GM18519 (cell line): ENCODE data around the gene DDR1.
"Not testable (repeated sequence)": the region's sequence is repeated elsewhere in the genome, so short reads cannot be mapped to it uniquely, and the experiment has no call there.

Experiments used
- ATAC-seq: cut with Tn5 transposase; IDR thresholded peaks from one replicate; pipeline ENCODE4 v1.9.1; 2021; ENCODE audit warnings: mild to moderate bottlenecking, moderate library complexity; ENCODE audit not compliant: unreplicated experiment, low FRiP score

The DDR1 gene

DNA sequence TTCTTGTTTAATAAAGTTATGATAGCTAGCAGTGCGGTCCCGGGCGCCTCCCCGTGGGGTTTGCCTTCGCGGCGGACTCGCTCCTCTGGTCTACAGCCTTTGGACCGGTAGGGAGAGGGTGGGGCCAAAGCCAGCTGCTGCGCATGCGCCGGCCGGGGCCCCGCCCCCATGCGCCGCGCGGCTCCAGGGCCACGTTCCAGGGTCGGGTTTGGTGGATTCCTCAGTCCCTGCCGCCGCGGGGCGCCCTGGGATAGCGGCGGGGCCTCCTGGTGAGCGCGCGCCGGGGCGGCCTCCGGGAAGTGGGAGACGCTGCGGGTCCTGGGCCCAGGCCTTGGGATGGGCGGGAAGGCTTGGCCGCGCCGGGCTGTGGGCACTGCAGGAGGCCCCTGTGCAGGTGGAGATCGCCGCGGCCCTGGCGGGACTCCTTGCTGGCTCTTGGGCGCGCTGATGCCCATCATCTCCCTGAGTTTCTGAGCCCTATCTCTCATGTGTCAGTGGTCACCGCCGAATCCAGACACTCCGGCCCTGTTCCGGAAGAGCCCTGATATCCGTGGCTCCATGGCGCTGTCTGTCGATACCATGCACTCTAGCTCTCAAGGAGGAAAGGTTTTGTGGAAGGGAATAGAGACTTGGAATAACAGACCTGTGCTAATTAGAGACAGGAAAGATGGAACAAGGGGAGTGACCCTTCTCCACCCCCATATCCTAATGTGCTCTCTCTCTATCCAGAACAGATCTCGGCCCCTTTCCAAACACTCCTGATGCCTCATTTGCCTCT, 29.9 kb downstream of the DDR1 start, which contains the start of gene VARS2:
VARS2 (plus strand) TSS at position 163 of the 778 bp plus-strand sequence; CDS start at position 762, 599 bp downstream.
- peak; percentile 72 for ATAC-seq

DNA sequence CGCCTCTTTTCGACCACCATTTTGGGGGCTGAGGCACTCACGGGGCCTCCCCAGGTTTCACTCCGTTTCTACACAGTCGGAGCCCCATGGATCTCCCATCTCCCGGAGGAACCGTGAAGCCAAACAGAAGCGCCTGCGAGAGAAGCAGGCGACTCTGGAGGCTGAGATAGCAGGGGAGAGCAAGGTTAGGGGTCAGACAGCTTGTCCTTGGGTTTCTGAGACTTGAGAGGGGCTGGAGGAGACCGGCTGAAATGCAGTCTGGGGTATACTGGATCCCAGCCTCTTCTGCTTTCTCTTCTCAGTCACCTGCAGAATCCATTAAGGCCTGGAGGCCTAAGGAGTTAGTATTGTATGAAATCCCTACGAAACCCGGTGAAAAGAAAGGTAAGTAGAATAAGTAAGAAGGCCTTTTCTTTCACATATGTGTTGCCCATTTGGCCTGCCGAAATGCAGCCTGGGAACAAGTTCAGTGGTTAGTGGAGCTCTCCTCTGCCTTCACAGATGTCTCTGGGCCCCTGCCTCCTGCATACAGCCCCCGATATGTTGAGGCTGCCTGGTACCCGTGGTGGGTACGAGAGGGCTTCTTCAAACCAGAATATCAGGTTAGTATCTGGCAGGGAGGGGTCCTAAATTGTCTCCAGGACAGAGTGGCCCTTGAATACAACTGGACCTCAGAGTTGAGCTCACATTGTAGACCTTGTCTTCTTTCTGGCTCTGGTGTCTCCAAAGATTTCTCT, 30.7 kb downstream of the DDR1 start:
- no peak for ATAC-seq

DNA sequence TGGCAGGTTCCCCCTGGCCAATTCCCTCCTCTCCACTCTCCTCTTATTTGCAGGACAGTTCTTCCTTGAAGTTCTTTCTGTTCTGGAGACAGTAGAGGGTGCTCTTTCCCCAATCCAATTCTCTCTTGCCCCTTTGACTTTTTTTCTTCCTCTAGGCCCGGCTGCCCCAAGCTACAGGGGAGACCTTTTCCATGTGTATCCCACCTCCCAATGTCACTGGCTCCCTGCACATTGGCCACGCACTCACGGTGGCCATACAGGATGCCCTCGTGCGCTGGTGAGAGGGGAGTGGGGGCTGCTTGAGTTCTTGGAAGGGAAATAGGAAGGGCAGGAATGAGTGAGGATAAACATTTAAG, 31.2 kb downstream of the DDR1 start:
- ATAC-seq: no peak

DNA sequence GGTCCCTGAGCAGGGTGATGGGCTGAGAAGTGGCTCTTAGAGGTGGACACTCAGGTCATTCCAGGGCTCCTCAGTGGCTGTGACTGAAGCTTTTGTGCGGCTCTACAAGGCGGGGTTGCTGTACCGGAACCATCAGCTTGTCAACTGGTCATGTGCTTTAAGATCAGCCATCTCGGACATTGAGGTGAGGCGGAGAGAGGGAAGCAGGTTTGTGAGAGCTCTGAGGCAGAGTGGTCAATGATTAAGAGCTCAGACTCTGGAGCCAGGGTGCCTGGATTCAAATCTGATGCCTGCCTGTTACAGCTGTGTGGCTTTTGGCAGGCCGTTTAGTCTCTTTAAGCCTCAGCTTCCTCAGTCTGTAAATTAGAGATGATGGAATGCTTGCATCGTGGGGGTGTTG, 32.7 kb downstream of the DDR1 start:
- no peak for ATAC-seq

DNA sequence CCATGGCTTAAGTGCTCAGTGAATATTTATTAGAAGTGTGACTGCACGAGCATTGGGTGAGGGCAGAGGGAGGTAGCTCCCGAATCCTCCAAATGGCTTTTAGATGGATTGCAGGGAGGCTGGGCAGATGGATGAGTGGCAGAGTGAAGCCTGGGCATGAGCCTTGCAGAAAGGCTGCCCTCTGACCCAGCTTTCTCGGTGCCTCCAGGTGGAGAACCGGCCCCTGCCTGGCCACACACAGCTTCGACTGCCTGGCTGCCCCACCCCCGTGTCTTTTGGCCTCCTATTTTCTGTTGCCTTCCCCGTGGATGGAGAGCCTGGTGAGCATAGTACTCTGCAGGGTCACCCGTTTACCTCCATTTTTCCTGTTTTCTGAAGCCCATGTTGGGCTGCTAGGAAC, 33.2 kb downstream of the DDR1 start:
- no peak for ATAC-seq

DNA sequence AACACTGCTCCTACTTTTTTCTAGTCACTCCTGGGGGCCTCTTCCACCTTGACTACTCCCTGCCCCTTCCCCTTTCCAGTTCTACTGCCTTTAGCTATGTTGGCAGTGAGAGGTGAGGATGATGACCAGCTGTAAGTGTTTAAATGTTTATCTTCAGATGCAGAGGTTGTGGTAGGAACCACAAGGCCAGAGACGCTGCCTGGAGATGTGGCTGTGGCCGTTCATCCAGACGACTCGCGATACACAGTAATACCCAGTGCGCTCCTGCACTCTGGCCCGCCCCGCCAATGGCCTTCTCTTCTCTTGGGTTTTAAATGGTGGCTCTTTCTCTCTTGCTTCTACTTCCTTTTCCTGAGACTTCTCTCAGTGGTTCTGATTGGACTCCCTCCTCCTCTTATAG, 34.4 kb downstream of the DDR1 start:
- no peak for ATAC-seq

DNA sequence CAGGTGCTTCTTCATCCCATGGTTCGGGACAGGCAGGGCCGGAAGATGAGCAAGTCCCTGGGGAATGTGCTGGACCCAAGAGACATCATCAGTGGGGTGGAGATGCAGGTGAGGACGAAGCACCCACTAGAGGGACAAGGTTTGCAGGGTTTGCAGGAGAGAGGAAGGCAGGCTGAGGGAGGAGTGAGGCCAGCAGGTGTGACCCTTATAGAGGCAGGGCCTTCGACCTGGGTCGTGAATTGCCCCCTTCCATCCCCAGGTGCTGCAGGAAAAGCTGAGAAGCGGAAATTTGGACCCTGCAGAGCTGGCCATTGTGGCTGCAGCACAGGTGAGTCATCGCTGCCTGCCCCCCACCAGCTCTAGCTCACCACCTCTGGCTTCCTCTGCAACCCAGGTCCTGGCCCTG, 38.1 kb downstream of the DDR1 start:
- ATAC-seq: no peak

DNA sequence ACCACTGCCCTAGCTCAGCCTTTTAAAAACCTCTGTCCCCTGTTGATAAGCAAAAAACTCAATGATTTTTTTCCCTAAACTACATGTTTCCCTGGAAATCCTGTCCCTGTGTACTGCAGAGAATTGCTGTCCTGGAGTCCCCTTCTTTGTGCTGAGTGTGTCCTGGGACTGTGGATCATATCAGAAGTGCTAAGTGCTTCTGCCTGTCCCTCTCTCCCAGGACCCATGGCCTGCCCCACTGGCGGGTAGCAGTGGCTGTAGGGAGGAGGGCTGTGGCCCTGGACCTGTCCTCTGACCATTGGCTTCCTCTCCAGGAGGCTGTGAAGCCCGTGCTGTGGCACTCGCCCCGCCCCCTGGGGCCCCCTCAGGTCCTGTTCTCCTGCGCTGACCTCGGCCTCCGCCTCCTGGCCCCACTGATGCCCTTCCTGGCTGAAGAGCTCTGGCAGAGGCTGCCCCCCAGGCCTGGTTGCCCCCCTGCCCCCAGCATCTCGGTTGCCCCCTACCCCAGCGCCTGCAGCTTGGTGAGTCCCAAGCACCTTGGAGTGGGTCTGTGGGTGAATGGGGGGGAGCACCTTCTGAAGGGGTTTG, 39.8 kb downstream of the DDR1 start:
- not testable (repeated sequence) for ATAC-seq

DNA sequence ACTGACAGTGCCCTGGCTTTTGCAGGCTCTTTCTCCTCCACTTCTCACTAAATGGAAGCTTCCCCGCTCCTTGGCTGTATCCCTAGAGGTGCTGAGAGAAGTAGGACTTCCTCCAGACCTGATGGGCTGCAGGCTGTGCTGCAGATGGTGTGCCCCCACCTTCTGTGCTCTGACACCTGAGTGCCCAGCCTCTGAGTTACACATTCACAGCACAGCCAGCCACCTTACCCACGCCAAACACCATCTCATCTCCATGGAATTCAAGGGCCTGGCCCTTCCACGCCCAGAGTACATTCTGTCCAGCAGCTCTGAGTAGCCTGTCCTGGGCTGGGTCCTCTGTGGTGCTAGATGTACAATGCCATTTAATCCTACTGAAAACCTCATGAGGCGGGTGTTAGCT, 42.3 kb downstream of the DDR1 start:
- no peak for ATAC-seq

DNA sequence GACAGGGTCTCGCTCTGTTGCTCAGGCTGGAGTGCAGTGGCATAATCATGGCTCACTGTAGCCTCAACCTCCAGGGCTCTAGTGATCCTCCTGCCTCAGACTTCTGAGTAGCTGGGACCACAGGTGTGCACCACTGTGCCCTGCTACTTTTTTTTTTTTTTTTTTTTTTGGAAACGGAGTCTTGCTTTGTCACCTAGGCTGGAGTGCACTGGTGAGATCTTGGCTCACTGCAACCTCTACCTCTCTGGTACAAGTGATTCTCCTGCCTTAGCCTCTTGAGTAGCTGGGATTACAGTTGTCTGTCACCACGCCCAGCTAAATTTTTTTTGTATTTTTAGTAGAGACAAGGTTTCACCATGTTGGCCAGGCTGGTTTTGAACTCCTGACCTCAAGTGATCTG, 42.8 kb downstream of the DDR1 start:
- not testable (repeated sequence) for ATAC-seq

DNA sequence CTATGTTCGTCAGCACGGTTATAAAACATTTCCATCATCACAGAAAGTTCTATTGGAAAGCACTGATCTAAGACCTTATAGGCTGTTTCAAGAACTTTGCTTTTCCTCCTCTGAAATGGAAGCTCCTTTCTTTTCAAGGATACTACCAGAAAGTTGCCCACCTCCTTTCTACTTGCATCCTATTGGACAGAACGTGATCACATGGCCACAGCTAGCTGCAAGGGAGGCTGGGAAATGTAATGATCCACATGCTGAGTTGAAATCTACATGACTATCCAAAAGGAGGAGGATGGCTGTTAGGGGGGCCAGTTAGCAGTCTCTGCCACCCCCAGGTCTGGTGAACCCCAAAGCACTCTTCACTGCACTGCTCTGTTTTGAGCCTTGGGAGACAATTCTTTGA, 44.4 kb downstream of the DDR1 start:
- ATAC-seq: no peak

DNA sequence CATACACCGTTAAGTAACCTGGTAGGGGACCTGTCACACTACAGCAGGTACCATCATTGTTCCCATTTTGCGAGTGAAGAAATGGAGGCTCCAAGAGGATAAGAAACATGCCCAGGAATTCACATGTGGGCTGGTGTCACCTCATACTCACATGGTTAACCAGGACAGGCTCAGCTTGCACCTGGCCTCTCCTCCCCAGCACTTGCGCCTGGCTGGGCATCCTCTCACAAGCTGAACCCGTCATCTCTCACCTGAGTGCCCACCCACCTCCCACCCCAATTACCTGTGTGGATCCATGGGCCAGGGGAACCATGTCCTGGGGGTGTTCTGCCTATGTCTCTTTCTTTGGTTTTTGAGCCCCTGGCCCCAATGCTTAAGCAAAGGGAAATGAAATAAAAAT, 46.2 kb downstream of the DDR1 start:
- no peak for ATAC-seq

DNA sequence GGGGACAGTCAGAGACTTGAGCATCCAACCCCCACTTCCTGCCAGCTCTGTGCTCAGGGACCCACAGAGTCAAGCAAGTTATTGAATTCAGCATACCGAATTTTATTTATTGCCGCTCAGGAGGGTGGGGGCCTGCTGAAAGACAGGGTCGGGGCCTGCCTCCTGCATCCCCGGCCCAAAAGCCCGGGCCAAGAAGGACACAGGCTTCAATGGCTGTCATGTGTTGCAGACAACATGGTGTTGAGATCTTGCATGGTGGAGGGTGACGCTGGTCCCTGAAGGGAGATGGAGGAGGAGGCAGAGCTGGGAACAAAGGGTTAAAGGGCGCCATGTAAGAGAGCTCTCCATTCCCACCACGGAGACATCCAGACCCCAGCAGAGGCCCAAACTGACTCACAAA, 47.0 kb downstream of the DDR1 start:
- no peak for ATAC-seq

DNA sequence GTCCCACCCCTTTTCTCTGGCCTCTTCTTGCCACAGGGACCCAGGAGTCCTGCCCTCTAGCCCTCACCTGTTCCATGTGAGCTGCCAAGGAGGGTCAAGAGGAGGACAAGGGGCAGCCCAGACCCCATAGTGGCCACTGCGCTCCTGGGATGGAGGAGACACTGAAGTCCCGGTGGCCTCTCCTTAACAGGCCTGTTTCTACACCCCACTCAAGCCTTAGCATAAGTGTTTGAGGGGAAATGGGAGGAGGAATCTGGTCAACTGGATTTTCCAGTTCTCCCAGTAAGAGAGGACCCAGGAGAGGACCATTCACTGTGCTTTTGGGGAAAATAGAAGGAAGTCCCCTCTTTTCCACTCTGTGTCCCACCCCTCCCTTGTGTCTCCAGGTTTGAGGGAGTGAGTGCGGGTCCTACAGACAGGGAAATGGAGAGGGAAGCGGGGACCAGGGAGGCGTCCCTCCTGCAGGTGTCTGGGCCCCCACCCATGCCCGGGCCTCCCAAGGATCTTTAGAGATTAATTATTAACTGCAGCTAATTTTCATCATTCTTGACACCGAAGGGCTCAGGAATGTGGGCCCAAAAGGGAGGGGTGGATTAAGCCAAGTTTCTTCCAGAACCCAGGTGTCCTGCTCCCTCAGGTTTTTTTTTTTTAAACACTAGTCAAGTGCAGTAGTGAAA, 47.8 kb downstream of the DDR1 start, which contains the start of gene SFTA2:
SFTA2 (minus strand) TSS at position 202 of the 677 bp plus-strand sequence; CDS start at position 128, 74 bp downstream.
- ATAC-seq: no peak

DNA sequence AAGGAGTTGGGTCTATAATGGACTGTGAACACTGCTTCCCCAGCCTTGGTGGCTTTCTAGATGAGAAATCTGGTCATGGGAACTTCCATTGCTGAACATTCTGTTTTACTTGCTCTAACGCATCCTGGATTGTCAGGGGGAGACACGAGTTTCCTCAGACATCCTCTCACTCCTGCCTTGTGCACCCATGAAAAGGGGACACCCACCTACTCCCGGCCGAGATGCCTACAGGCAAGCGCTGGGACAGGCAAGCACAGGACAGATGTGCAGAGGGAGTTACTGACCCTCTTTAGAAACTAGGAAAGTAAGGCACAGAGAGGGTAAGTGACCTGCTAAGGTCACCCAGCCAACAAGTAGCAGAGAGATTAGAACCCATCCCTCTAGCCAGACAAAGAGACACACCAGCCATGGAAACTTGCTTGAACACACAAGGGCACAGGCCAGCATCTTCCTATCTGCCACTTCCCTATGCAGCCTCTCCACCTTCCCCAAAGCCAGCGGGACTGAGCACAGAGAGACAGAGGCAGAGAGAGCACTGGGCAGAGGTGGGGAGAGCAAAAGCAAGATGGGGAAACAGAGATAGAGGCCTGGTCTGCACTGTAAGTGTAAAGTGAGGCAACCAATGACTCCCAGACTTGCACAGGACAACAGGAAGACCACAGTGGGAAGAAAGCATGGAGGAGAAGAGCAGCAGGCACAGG, 48.5 kb downstream of the DDR1 start:
- ATAC-seq: no peak

DNA sequence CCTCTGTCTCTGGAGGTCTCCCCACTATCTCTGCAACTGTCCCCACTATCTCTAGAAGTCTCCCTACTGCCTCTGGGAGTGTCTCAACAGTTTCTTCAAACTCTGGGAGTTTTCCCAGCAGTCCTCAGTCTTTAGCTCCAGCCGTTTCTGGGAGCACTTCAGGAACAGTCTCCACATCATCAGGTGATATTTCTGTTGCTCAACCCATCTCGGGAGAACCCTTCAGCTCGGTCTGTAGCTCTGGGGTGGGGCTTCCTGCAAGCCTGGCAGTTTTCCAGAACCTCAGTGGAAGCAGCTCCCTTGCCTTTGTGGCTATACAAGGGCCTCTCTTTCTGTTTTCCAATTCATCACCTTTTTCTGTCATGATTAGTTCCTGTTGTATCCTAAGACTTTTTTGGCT, 50.7 kb downstream of the DDR1 start:
- no peak for ATAC-seq

DNA sequence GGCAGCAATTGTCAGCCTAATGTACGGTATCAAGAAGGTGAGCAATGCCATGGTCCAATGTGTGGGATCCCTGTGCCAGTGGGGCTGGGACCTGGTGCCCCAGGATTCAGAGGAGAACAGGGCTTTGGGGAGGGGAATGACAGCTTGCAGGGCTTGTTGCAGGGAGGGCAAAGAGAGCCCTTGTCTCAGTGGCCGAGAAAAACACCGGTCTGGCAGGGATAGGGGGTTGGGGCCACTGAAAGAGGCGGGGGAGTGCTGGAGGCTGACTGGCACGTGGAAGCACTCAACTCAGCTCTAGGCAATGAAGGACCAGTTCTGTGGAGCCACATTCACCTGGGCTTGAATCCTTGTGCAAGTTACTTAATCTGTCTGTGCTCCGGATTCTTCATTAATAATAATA, 52.9 kb downstream of the DDR1 start:
- no peak for ATAC-seq

DNA sequence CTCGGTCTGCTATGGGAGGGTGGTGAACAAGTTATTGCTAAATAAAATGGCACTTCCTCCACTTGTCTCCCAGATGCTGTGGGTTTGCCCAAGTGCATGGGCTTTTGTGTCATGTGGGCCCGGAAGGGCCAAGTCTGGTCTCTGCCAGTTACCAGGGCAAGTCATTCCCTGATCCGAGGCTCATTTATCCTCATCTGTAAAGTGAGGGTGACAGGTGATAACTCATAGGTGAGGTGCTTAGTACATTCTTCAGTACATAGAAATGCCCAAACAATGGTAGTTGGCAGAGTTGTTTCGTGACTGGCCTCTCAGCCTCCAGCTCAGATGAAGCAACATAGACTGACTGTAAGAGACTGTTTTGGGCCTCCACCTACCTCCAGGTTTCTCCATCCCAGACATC, 54.4 kb downstream of the DDR1 start:
- ATAC-seq: no peak

DNA sequence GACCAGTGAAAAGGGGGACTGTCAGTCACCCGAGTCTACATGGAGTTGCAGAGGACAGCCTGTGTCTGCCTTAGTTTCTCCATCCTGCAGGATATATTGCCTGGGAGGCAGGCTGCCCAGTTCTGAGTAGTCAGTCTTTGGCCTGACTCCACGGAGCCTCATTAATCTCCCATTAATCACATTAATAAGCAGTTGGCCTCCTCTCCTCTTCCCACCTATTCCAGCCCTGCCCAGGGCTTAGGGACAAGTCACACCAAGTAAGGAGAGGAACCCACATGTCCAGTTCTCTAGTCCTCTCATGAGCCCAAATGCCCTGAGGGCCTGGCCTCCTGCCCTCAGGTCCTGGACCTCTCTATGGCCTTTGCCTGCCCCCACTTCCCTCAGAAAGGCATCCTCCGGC, 55.2 kb downstream of the DDR1 start:
- no peak for ATAC-seq

DNA sequence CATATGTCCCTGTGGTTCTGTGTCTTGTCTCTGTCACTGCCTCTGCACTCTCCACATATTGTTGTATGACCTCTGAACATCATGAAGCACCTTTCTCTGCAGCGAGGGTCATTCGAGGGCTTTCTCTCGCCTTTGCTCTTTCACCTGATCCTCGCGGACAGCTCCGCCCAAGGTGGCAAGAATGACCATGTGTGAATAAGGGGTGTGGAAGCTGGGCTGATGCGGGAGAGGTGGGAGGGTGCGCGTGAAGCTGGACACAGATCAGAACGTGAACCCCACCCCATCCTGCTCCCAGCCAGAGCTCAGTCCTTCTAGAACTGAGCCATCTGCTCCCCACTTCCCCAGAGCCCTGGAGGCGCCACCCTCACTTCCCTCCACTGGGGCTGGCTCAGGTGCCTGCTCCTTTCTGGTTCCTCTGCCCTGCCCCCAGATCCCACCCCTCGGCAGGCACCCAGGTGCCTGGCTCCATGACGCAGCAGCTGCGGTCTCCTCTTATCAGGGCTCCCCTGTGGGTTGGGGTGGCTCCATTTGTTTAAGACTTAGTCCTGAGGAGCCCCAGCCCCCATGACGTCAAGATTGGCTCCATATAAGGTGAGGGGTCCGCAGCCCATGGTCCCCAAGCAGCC, 56.2 kb downstream of the DDR1 start, which contains the start of gene MUCL3:
MUCL3 (plus strand) TSS at position 613 of the 626 bp plus-strand sequence. CDS start 27 bp downstream, outside the sequence.
- no peak for ATAC-seq
